GM18867 (cell line): ENCODE measurements around the gene STMND1.

Experiments
- ATAC-seq: cut with Tn5 transposase; IDR thresholded peaks from one replicate; pipeline ENCODE4 v1.9.1; 2021; ENCODE audit warnings: mild to moderate bottlenecking, moderate library complexity; ENCODE audit not compliant: unreplicated experiment

Gene STMND1

DNA sequence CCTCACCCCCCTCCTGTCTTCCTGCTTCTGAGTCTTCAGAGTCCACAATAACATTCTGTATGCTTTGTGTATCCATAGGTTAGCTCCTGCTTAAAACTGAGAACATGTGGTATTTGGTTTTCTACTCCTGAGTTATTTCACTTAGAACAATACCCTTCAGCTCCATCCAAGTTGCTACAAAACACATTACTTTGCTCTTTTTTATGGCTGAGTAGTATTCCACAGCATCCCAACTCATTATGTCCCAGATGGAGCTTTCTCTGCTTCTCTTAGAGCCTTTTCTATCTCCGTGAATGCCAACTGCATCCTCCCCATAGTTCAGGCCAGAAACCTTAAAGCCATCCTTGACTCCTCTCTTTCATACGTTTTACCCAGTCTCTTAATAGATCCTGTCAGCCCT lies 55.8 kb downstream of the STMND1 start:
- ATAC-seq: no peak

DNA sequence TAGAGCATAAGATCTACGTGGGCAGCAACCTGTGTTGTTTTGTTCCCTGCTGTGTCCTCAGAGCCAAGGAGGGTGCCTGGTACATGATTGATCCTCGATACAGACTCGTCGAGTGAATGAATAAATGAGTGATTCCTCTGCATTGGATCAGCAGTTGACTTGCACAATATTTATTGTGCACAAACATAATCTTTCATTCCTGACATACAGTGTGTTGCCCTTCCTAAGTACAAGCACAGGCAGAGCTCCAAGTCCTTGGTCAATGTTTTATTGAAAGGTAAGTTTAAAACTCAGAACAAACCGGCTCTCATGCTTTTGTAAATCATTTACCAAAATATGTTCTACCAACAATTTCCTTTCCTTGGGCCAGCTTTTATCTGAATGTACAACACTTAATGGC lies 57.4 kb downstream of the STMND1 start:
- ATAC-seq: no peak

DNA sequence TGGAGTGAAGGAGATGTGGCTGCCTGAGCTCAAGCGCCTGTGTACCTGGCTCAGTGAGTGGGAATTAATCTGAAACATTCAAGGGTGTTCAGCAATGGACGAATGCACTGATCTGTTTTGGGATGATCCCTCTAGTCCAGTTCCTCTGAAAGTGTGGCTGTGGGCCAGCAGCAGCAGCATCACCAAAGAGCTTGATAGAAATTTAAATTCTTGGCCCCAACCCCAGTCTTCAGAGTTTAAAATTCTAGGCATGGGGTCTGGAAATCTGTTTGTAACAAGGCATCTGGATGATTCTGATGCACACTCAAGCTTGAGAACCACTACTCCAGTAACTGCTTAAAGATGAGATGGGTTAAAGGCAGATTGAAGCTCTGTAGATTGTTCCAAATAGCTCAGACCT lies 59.2 kb downstream of the STMND1 start:
- no peak for ATAC-seq

DNA sequence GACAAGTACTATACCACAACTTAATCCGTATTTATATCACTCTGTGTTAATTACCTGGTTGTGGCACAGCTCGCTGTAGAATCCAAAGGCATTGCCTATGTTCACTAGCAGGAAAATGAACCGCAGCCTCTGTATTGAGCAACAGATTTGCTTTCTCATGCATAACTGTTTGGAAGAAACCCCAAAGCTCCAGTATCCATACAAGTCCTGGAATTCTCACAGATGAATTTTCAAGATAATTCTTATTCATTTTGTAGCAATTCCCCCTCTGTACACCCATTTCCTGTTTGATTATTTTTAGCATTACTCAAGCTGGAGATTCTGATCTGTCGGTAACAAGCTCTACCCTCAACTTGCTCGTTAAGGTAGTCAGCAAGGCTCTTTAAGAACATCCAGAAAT lies 63.5 kb downstream of the STMND1 start:
- ATAC-seq: no peak

DNA sequence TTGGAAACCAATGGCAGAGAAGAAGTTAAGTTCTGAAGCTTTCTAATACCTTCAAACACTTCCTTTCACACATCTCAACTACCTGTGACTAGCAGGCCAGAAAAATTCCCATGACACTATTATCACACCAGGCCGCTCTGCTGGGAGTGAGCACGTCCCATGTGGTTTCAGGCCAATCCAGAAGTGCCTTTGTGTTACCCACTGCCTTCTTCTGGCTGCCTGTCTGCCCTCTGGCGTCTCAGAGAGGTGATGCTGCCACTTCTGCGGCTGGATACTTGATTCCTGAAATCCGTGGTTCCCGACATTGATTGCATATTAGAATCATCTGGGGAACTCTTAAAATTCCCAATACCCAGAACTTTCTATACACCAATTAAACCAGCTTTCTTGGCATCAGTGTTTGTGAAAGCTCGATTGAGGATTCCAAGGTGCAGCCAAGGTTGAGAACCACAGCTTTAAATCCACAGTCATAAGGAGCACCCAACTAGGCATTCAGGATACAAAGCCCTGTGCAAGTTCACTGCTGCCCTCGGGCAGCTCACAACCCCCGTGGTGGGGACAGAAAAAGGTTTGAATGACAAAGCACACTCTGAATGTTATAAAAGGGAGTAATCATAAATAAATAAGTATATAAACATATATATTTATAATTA lies 65.6 kb downstream of the STMND1 start:
- ATAC-seq: no peak

DNA sequence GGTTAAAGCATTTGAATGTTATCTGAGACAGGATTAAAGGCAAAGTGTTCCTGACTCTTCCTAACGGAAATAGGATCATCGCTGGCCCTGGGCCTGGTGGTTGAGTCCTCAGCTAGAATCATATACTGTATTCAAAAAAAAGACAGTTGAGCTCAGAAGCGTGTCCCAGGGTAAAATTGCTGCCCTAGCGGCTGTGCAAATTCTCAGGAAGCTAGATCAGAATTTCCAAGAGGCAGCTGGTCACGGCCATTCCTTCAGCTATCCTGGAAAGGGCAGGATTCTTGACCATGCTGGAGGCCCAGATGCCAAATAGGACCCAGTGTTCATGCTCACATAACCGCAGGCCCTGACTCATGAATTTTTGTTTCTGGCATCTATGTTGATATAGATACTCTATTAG lies 67.4 kb downstream of the STMND1 start:
- ATAC-seq: no peak

DNA sequence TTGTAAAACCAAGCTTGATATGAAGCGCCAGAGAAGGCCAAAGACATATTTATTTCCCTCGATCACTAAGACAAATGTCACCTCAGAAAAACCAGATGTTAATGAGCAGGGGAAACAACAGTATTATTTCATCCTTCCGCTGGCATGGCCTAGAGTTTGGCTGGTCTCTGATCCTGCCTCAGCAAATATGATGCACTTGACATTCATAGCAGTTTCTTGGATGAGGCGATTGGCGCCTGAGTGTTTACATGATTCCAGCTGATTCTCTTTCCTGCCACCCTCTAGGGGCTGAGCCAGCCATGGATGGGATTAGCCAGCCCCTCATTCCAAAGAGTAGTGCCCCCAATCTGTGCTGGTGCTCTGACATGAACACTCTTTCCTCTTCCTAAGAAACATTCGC lies 67.9 kb downstream of the STMND1 start:
- ATAC-seq: no peak

DNA sequence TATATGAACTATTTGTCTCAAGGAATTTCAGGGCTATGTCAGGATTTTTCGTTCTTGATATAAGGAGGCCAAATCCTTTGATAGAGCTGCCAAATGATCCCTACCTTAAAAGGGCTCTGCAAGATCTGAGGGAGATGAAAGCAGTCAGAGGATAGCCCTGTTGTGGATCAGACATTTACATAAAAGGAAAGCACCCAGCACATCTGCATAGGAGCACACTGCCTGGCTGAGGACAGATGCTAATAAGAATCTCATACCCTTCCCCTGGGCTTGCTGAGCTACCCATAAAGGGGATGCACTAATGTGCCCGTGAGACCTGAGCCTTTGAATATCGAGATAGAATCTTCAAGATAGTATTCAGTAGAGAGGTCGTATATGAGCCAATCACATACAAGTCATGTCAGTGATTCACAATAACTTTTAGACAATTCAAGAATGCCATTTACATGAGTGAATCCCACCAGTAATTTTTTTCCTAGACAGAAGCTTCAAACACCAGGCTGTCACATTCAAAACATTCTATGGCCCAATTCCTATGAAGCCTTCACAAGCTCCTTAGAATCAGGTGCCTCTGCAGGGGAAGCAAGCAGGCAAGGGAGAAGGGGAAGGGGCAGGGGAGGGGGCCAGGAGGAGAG lies 71.1 kb downstream of the STMND1 start:
- no peak for ATAC-seq

DNA sequence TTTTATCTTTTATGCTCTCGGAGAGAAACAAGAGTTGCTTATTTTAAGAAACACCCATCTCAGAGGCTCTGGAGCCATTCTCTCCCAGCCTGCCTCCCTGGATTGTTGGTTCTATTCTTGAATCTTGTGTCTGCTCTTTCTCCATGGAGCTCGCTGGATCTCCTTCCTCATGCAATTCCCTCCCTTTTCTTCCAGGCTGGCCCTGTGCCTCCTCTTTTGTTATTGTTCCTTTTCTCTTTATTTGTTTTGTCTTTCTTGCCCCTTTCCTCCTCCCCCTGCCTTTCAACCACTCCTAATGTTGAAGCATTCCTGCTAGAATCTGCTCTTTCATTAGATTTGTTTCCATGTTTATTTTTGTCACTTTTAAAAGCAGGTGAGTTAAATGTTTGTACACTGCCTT lies 76.5 kb downstream of the STMND1 start:
- no peak for ATAC-seq

DNA sequence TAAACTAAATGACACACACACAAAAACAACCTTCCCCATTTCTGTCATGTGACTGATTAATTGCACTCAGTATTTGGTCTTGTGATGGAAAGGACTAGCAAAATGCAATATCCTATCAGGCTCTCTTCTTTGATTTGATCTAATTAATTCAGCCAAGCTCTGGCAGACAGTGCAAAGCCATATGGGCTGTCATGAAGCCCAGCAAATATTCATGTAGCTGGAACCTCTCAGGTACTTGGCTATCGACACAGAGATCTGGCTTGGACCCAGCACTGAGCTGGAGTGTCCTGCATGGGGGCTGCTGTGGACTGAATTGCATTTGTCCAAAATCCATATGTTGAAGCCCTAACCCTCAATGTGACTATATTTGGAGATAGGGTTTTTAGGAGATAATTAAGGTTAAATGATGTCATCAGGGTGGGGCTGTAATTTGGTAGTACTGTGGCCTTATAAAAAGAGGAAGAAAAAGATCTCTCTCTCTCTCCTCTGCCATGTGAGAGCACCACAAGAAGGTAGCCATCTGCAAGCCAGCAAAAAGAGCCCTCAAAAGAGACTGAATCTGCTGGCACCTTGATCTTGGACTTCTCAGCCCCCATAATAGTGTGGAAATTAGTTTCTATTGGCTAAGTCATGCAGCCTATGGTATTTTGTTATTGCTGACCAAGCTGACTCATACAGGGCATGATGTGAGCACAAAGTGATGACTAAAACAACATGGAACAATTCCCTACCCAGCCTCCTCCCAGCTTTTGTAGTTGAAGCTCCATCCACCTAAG lies 77.1 kb downstream of the STMND1 start:
- ATAC-seq: no peak

DNA sequence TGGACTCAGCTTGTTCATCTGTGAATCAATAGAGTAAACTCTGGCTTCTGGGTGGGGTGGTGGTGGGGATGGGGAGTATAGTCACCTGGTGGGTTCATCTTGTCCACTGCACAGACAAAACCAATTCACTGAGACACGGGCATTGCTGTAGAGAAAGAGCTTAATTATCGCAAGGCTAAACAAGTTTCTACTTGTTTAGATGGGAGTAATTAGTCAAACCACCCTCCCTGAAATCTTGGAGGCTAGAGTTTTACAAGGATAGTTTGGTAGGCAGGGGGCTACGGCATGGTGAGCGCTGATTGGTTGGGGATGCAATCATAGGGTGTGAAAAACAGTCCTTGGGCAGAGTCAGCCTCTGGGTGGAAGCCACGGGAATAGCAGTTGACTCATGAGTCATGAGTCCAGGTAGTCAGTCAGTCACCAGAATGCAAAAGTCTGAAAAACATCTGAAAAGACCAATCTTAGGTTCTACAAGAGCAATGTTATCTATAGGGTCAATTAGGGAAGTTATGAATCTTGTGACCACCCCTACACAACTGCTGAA lies 77.8 kb downstream of the STMND1 start:
- ATAC-seq: no peak
